ENCODE data around the gene DTNBP1.

DTNBP1 gene

GRCh38 chr6:15511248-15512125, 151.3 kb downstream of the DTNBP1 start:
- no peak for DNase-seq

GRCh38 chr6:15510536-15511247, 152.1 kb downstream of the DTNBP1 start:
- DNase-seq = no peak

GRCh38 chr6:15510121-15510520, 152.7 kb downstream of the DTNBP1 start:
- DNase-seq = no peak

GRCh38 chr6:15509335-15509933, 153.4 kb downstream of the DTNBP1 start:
- DNase-seq = no peak

- DNase-seq = no peak
Measured at GRCh38 chr6:15508931-15509330, 153.9 kb downstream of the DTNBP1 start.

- DNase-seq = no peak
Measured at GRCh38 chr6:15508441-15508871, 154.4 kb downstream of the DTNBP1 start.

- DNase-seq = no peak
Measured at GRCh38 chr6:15507746-15508145, 155.1 kb downstream of the DTNBP1 start.

- no peak for DNase-seq
Measured at GRCh38 chr6:15507221-15507620, 155.6 kb downstream of the DTNBP1 start.

- DNase-seq = no peak
Measured at GRCh38 chr6:15506066-15506465, 156.8 kb downstream of the DTNBP1 start.

- DNase-seq = no peak
Measured at GRCh38 chr6:15505463-15505918, 157.3 kb downstream of the DTNBP1 start.

GRCh38 chr6:15504581-15505350, 158.1 kb downstream of the DTNBP1 start:
- no peak for DNase-seq

- DNase-seq = no peak
Measured at GRCh38 chr6:15504040-15504495, 158.8 kb downstream of the DTNBP1 start.

GRCh38 chr6:15503346-15503680, 159.5 kb downstream of the DTNBP1 start:
- no peak for DNase-seq

- DNase-seq = no peak
Measured at GRCh38 chr6:15502446-15503345, 160.1 kb downstream of the DTNBP1 start.

- no peak for DNase-seq
Measured at GRCh38 chr6:15501826-15502445, 160.9 kb downstream of the DTNBP1 start.

- DNase-seq = no peak
Measured at GRCh38 chr6:15500901-15501825, 161.7 kb downstream of the DTNBP1 start.

GRCh38 chr6:15500078-15500740, 162.6 kb downstream of the DTNBP1 start:
- DNase-seq = no peak

- DNase-seq = no peak
Measured at GRCh38 chr6:15499591-15499990, 163.2 kb downstream of the DTNBP1 start.

GRCh38 chr6:15499125-15499524, 163.7 kb downstream of the DTNBP1 start:
- no peak for DNase-seq

- DNase-seq = no peak
Measured at GRCh38 chr6:15498640-15499039, 164.2 kb downstream of the DTNBP1 start.
